Activated CD4-positive, alpha-beta T cell treated with anti-CD3 and anti-CD28 coated beads, Interleukin-2, amount 10 ng/mL, durations not matched to agents 7 days and 5 days (primary cell): ENCODE measurements around the gene MPRIP. TPM values are rescaled to one million over a fixed set of nuclear protein-coding genes. Genes with fewer than 3 reads are reported as not detected.

Source experiments
- CTCF ChIA-PET: fragments of 350-600 bp; sonication (Branson Sonifier 250); formaldehyde crosslinking; loops from one replicate; lab custom pipeline; 2021; ENCODE audit warnings: antibody characterized with exemption; lab: Charles Lee
- POLR2A ChIA-PET: fragments of 350-600 bp; sonication (Branson Sonifier 250); formaldehyde crosslinking; loops from one replicate; lab custom pipeline; 2021; ENCODE audit warnings: antibody characterized with exemption; lab: Charles Lee
- DNase-seq: peaks from one replicate; pipeline ENCODE4 v3.0.0-alpha.2; 2020
- H3K27ac Mint-ChIP-seq: one replicate; pipeline ENCODE4 v1.8.0; 2021; ENCODE audit warnings: mild to moderate bottlenecking, moderate library complexity, mixed read lengths
- H3K27me3 Mint-ChIP-seq: one replicate; pipeline ENCODE4 v1.8.0; 2021; ENCODE audit warnings: mixed read lengths
- H3K36me3 Mint-ChIP-seq: one replicate; pipeline ENCODE4 v1.8.0; 2021; ENCODE audit warnings: low read depth, mixed read lengths
- H3K4me1 Mint-ChIP-seq: one replicate; pipeline ENCODE4 v1.8.0; 2021; ENCODE audit warnings: mixed read lengths
- H3K4me3 Mint-ChIP-seq: one replicate; pipeline ENCODE4 v1.8.0; 2021; ENCODE audit warnings: mild to moderate bottlenecking, moderate library complexity, mixed read lengths
- H3K9me3 Mint-ChIP-seq: one replicate; pipeline ENCODE4 v1.8.0; 2021; ENCODE audit warnings: mixed read lengths
- total RNA-seq, 2 experiments: library from RNA; stranded (reverse); gene quantifications; one replicate each; pipeline ENCODE4 v1.2.3, GENCODE V29; 2021

MPRIP gene
- total RNA-seq, 2 experiments from 2014 or later, result 234 to 261 TPM

DNA sequence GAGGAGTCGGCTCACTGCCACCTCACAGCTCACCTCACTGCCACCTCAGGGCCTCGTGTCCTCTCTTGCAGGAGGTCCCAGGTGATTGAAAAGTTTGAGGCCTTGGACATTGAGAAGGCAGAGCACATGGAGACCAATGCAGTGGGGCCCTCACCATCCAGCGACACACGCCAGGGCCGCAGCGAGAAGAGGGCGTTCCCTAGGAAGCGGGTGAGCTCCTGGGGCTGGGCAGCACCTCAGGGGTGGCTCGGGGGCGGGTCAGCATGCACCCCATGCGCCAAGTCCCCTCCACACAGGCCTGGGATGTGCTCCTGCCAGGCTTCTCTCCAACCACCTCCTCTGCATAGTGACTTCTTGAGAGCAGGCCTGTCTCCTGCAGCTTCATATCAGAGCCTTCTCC lies 100.3 kb downstream of the MPRIP start:
- Mint-ChIP-seq H3K9me3 (no peaks in the 10 kb centered on the region), H3K36me3 (peaks cover 24% of the 10 kb centered on the region), H3K27ac (peak overlapping the region; percentile 54), H3K4me3 (no peak overlapping the region), H3K27me3 (no peaks in the 10 kb centered on the region), H3K4me1 (peaks cover 12% of the 10 kb centered on the region)
- DNase-seq, result no peak
- POLR2A ChIA-PET, result no interaction called here
- CTCF ChIA-PET, result interaction anchor here (0.6 to 2.5 kb wide), 16 partner anchors 10 to 188 kb away, joined by 3 to 7 read pairs (median 3); partner anchors contain the start of gene FLCN

DNA sequence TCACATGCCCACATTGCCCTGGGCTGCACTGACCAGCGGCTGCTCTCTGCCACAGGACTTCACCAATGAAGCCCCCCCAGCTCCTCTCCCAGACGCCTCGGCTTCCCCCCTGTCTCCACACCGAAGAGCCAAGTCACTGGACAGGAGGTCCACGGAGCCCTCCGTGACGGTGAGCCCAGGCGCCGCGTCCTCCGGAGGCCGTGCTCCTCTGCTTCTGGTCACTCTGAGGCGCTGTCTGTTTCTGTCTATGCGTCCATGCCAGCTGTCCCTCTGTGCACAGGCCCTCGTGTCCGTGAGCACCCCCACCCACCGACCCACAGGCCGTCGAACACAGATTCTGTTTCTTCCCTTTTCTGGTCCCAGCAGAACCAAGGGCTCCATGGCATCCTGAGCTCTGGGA lies 101.2 kb downstream of the MPRIP start:
- Mint-ChIP-seq H3K4me3 (no peak overlapping the region), H3K4me1 (peaks cover 12% of the 10 kb centered on the region), H3K27ac (no peak overlapping the region), H3K27me3 (no peaks in the 10 kb centered on the region), H3K36me3 (peaks cover 29% of the 10 kb centered on the region), H3K9me3 (no peaks in the 10 kb centered on the region)
- ChIA-PET POLR2A (no interaction called here), CTCF (interaction anchor here (1.1 kb wide), 1 partner anchor 23 kb away, joined by 3 read pairs; no protein-coding TSS in a partner anchor)
- no peak for DNase-seq

DNA sequence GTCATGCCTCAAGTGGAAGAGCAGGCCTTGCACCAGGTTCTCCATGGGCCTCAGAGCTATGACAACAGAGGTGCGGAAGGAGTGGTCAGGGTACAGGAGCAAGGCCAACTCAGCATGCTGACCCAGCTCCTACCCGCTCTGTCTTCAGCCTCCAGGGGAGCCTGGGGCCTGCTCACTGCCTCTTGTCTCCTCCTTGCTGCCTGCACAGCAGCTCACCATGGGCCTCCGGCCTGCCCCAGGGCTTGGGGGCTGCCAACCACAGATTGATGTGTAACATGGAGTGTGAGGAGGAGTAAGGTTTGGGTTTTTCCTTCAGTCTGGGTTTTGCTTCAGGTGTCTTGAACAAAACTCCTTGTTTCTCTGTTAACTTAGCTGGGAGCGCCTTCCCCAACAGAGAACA lies 101.8 kb downstream of the MPRIP start:
- POLR2A ChIA-PET, result no interaction called here
- H3K36me3 Mint-ChIP-seq, result peaks cover 28% of the 10 kb centered on the region
- no peaks in the 10 kb centered on the region for H3K27me3 Mint-ChIP-seq
- peaks cover 12% of the 10 kb centered on the region for H3K4me1 Mint-ChIP-seq
- no peak overlapping the region for H3K27ac Mint-ChIP-seq
- no peaks in the 10 kb centered on the region for H3K9me3 Mint-ChIP-seq
- H3K4me3 Mint-ChIP-seq, result no peak overlapping the region
- CTCF ChIA-PET, result no interaction called here
- DNase-seq, result no peak

DNA sequence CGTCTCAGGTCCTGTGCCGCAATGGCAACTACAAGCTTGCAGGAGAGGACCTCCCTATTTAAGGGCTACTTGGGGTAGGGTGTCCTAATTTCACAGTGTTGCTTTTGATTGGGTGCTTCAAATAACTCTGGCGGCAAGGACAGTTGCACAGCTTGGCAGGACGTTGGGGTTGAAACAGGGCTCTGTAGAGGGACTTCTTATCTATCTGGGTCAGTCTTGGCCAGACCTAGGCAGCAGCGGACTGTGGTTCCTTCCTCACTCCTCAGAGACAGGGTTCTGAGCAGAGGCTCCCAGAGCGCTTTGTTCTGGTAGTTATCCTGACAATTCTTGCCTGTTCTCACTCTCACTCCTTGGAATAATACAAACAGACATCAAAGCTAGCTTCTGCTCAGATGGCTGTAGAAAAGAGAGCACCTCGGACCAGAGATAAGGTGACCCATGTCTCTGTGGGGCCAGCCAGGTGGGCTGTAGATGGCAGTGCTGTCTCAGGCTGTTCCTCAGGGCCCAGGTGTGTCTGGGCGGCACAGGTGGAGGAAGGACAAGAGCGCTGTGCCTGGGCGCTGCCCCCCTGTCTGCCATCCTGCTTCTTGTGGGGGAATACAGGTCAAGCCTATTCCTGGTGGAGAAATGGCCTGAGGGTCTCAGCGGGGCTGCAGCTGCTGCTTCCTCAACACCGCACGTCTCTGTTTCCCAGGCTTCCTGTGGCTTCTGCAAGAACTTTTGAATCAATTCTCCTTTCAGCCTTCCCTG lies 102.8 kb downstream of the MPRIP start:
- Mint-ChIP-seq H3K9me3 (no peaks in the 10 kb centered on the region), H3K4me3 (no peak overlapping the region), H3K27ac (no peak overlapping the region), H3K36me3 (peaks cover 32% of the 10 kb centered on the region), H3K27me3 (no peaks in the 10 kb centered on the region), H3K4me1 (peaks cover 17% of the 10 kb centered on the region)
- POLR2A ChIA-PET, result no interaction called here
- CTCF ChIA-PET, result no interaction called here
- no peak for DNase-seq

DNA sequence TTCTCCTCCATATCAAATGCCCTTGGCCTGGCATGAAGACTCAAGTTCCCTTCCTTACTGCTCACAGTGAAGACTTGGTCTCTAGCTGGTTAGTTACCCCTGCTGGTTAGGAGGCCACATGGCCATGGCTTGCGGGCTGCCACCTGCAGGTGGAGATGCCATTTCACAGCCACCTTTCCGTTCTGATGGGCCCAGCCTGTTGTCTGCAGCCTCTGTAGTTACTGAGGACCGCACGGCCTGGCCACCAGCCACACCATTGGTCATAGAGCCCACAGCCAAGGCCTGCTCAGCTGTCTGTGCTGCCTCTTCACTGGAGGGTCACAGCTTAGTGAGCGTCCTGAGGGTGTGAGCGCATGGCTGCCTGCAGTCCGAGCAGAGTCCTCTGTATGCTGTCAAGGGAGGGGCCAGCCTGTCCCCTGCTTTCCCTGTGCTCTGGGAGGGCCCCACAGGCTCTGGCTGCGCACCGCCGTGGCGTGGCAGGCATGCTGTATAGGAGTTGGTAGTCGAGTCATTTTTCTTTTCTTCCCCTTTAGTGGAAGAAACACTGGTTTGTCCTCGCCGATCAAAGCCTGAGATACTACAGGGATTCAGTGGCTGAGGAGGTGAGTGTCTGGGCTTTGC lies 104.6 kb downstream of the MPRIP start:
- ChIA-PET CTCF (interaction anchor here (0.9 to 1.6 kb wide), 6 partner anchors 12 to 130 kb away, joined by 3 to 5 read pairs (median 4); no protein-coding TSS in a partner anchor), POLR2A (no interaction called here)
- Mint-ChIP-seq H3K27me3 (no peaks in the 10 kb centered on the region), H3K4me1 (peaks cover 29% of the 10 kb centered on the region), H3K27ac (no peak overlapping the region), H3K9me3 (no peaks in the 10 kb centered on the region), H3K4me3 (no peak overlapping the region), H3K36me3 (peaks cover 45% of the 10 kb centered on the region)
- DNase-seq, result peak; percentile 46

DNA sequence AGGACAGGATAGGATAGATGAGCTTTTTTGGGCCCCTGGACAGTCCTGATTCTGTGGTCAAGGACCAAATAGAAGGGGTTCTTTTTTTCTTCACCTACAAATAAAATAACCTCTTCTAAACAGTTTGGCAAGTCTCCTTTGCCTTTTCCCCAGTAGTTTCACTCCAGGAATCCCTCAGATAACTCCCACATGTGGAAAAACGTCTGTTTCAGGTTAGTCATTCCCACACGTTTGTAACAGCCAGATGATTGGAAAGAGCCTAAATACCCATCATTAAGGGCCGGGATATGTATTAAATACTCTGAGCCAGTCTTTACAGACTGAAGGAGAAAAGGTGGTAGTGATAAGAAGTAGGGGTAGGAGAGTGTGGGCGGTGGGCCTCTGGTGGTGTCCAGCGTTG lies 105.6 kb downstream of the MPRIP start:
- no peaks in the 10 kb centered on the region for H3K9me3 Mint-ChIP-seq
- ChIA-PET POLR2A (no interaction called here), CTCF (interaction anchor here (1.3 to 1.6 kb wide), 3 partner anchors 13 to 37 kb away, joined by 4 to 5 read pairs (median 4); no protein-coding TSS in a partner anchor)
- no peak overlapping the region for H3K27ac Mint-ChIP-seq
- peaks cover 48% of the 10 kb centered on the region for H3K36me3 Mint-ChIP-seq
- DNase-seq, result no peak
- H3K4me3 Mint-ChIP-seq, result no peak overlapping the region
- no peaks in the 10 kb centered on the region for H3K27me3 Mint-ChIP-seq
- peaks cover 33% of the 10 kb centered on the region for H3K4me1 Mint-ChIP-seq

DNA sequence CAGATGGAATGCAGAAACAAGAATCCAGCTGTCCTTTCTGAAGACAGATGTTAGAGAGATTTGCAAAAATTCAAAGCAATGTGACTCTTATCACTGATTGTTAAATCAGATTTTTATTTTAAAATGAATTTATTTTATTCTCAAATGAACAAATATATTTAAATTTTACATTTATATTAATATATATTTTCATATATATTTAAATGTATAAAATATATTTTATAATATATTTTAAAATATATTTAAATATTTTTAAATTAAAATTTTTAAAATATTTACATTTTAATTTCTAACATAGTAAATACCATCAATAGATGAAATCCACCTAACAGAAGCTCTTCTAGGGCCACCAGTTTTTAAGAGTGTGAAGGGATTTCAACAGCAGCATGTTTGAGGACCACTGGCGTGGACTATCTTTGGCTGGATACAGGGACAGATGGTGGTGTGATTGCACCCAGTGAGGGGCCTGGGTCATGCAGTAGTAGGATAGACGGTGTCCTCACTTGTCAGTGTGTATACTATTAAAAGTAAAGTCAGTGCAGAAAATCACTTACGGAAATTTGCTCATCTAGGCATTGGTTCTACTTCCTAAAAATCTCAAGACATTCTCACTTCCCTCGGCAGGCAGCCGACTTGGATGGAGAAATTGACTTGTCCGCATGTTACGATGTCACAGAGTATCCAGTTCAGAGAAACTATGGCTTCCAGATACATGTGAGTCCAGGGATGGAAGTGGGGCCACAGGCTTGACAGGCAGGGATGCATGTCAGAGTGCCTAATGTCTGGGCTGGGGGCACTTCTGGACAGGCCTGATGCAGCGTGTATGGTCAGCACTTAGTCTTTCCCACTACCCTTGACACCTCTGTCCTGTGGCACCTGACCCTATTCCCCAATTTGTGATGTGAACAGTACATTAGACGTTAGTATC lies 107.5 kb downstream of the MPRIP start:
- Mint-ChIP-seq H3K4me3 (no peak overlapping the region), H3K9me3 (no peaks in the 10 kb centered on the region), H3K27ac (peak overlapping the region; percentile 27), H3K4me1 (peaks cover 50% of the 10 kb centered on the region), H3K27me3 (no peaks in the 10 kb centered on the region), H3K36me3 (peaks cover 63% of the 10 kb centered on the region)
- ChIA-PET POLR2A (interaction anchor here (0.7 kb wide), 1 partner anchor 39 kb away, joined by 5 read pairs; no protein-coding TSS in a partner anchor), CTCF (interaction anchor here (0.6 to 0.7 kb wide), 3 partner anchors 31 to 202 kb away, joined by 3 to 4 read pairs (median 4); no protein-coding TSS in a partner anchor)
- no peak for DNase-seq

DNA sequence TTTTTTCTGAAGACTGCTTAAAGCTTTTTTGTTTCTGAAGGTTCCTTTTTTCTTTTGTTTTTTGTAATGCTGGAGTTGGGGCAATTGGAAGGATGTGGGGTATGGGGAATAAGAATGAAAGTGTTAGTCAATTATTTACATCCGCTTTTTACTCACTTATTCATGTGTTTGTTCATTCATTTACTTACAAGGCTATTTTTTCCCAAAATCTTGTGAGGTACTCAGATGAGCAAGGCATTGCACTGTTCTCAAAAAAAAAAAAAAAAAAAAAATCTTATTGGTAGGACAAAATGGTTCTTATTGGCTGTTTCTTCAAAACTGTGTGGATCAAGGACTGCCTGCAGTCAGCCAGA lies 108.2 kb downstream of the MPRIP start:
- ChIA-PET CTCF (no interaction called here), POLR2A (no interaction called here)
- no peaks in the 10 kb centered on the region for H3K9me3 Mint-ChIP-seq
- H3K27me3 Mint-ChIP-seq, result no peaks in the 10 kb centered on the region
- no peak overlapping the region for H3K4me3 Mint-ChIP-seq
- no peak for DNase-seq
- H3K36me3 Mint-ChIP-seq, result peaks cover 69% of the 10 kb centered on the region
- peak overlapping the region; percentile 27 for H3K27ac Mint-ChIP-seq
- H3K4me1 Mint-ChIP-seq, result peaks cover 57% of the 10 kb centered on the region

DNA sequence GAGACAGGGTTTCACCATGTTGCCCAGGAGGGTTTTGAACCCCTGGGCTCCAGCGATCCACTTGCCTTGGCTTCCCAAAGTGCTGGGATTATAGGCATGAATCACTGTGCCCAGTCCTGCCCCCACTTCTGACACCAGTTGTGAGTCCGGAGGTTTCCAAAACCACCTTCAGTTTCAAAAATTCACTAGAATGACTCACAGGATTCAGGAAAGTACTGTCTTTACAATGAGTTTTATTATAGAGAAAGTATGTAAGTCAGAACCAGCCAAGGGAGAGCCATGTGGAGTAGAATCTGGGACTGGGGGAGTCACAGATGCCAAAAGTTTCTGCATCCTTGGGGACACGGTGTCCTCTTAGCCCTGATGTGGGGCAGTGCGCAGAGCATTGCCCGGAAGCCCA lies 108.8 kb downstream of the MPRIP start:
- ChIA-PET CTCF (no interaction called here), POLR2A (no interaction called here)
- Mint-ChIP-seq H3K36me3 (peaks cover 73% of the 10 kb centered on the region), H3K4me1 (peaks cover 63% of the 10 kb centered on the region), H3K27ac (no peak overlapping the region), H3K4me3 (no peak overlapping the region), H3K27me3 (no peaks in the 10 kb centered on the region), H3K9me3 (no peaks in the 10 kb centered on the region)
- DNase-seq, result no peak

DNA sequence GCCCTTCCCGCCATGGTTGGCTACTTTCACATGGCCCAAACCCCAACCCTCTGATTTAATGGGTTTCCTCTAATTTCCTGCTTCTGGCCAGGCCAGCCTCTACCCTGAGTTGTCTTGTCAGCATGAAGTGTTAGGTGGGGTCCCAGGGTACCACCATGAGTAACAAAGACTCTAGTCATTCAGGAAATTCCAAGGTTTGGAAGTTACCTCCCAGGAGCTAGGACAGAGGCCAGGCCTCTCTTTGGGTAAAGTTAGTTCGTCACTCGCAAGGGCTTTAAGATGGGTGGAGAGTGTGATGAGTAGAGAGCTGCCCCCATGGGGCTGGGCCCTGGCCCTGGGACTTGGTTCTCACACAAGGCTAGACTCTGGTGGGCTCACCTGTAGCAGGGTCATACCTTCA lies 109.3 kb downstream of the MPRIP start:
- no peaks in the 10 kb centered on the region for H3K9me3 Mint-ChIP-seq
- H3K4me1 Mint-ChIP-seq, result peaks cover 66% of the 10 kb centered on the region
- peaks cover 73% of the 10 kb centered on the region for H3K36me3 Mint-ChIP-seq
- no peaks in the 10 kb centered on the region for H3K27me3 Mint-ChIP-seq
- H3K4me3 Mint-ChIP-seq, result no peak overlapping the region
- CTCF ChIA-PET, result interaction anchor here (0.8 to 1.2 kb wide), 2 partner anchors 10 to 12 kb away, joined by 3 to 4 read pairs; no protein-coding TSS in a partner anchor
- peak overlapping the region; percentile 71 for H3K27ac Mint-ChIP-seq
- no peak for DNase-seq
- POLR2A ChIA-PET, result no interaction called here

DNA sequence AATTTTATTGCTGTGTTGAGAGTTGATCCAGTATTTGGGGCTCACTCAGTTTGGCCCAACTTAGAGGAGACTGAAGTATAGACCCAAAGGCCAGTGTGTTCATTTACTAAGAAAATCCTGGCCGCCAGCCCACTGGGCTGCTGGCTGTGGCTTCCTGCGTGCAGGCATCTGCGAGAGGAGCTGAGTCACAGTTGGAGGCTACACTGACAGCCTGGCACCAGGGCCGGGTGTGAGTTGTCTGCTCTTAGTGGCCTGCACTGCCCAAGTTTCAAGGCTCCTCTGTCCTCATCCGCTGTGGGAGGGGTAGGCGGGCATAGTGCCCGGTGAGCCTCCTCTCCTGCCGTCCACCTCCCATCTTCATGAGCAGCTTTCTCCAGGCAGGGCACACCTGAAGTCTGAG lies 109.7 kb downstream of the MPRIP start:
- Mint-ChIP-seq H3K36me3 (peaks cover 73% of the 10 kb centered on the region), H3K27me3 (no peaks in the 10 kb centered on the region), H3K27ac (peak overlapping the region; percentile 71), H3K4me1 (peaks cover 66% of the 10 kb centered on the region), H3K9me3 (no peaks in the 10 kb centered on the region), H3K4me3 (no peak overlapping the region)
- no peak for DNase-seq
- CTCF ChIA-PET, result interaction anchor here (0.8 to 1.2 kb wide), 2 partner anchors 11 to 12 kb away, joined by 3 to 4 read pairs; no protein-coding TSS in a partner anchor
- POLR2A ChIA-PET, result no interaction called here

DNA sequence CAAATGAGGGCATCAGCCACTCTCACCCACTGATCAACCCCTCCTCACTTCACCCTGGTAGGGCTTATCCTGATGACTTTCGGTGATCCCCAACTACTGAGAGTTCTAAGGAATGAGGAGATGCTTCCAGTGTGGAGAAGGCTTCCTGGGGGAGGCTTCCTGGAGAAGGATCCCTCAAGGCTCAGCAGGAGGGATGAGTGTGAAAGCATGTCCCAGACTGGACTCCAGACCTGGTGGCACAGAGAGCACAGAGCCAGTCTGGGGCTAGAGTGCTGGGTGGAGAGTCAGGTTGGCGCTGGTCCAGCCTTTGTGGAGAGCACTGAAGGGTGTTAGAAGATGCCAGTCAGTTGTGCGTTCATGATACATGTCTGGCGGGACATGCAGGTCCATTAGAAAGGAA lies 110.1 kb downstream of the MPRIP start:
- ChIA-PET POLR2A (no interaction called here), CTCF (interaction anchor here (0.8 to 1.2 kb wide), 3 partner anchors 11 to 94 kb away, joined by 3 to 4 read pairs (median 3); no protein-coding TSS in a partner anchor)
- peaks cover 71% of the 10 kb centered on the region for H3K36me3 Mint-ChIP-seq
- peaks cover 66% of the 10 kb centered on the region for H3K4me1 Mint-ChIP-seq
- no peak for DNase-seq
- H3K27me3 Mint-ChIP-seq, result no peaks in the 10 kb centered on the region
- no peaks in the 10 kb centered on the region for H3K9me3 Mint-ChIP-seq
- peak overlapping the region; percentile 50 for H3K27ac Mint-ChIP-seq
- no peak overlapping the region for H3K4me3 Mint-ChIP-seq
